Activated effector memory CD4-positive, alpha-beta T cell treated with Interleukin-2 at 50 U/mL for 16 hours (primary cell): ENCODE results near the gene MIX23.
"Not testable (repeated sequence)": the region's sequence is repeated elsewhere in the genome, so short reads cannot be mapped to it uniquely, and the experiment has no call there.

ENCODE experiments used
- DNase-seq: peaks from one replicate; pipeline ENCODE4 v3.0.0-alpha.2; 2020

MIX23 gene

GRCh38 chr3:122391681-122392446, 8.8 kb upstream of the MIX23 start:
- DNase-seq = no peak

- no peak for DNase-seq
Measured at GRCh38 chr3:122390665-122391064, 7.6 kb upstream of the MIX23 start.

GRCh38 chr3:122389892-122390291, 6.9 kb upstream of the MIX23 start:
- no peak for DNase-seq

GRCh38 chr3:122389197-122389596, 6.2 kb upstream of the MIX23 start:
- no peak for DNase-seq

GRCh38 chr3:122387709-122388108, 4.7 kb upstream of the MIX23 start:
- DNase-seq = no peak

GRCh38 chr3:122383771-122384697, 1.0 kb upstream of the MIX23 start, which contains the start of gene FAM162A:
FAM162A (plus strand) TSS chr3:122384182; CDS start chr3:122384266, 84 bp downstream.
- peak; percentile 92 for DNase-seq

- no peak for DNase-seq
Measured at GRCh38 chr3:122377975-122378374, 5.1 kb downstream of the MIX23 start.

GRCh38 chr3:122374034-122374433, 9.0 kb downstream of the MIX23 start:
- no peak for DNase-seq

GRCh38 chr3:122366379-122366749, 16.7 kb downstream of the MIX23 start:
- DNase-seq = no peak

- not testable (repeated sequence) for DNase-seq
Measured at GRCh38 chr3:122365582-122366378, 17.3 kb downstream of the MIX23 start.

GRCh38 chr3:122365073-122365472, 18.0 kb downstream of the MIX23 start:
- DNase-seq = no peak

GRCh38 chr3:122364490-122364889, 18.5 kb downstream of the MIX23 start:
- DNase-seq = no peak

- DNase-seq = no peak
Measured at GRCh38 chr3:122362026-122362425, 21.0 kb downstream of the MIX23 start.

- DNase-seq = no peak
Measured at GRCh38 chr3:122358703-122359032, 24.4 kb downstream of the MIX23 start.

GRCh38 chr3:122357828-122358702, 25.0 kb downstream of the MIX23 start:
- no peak for DNase-seq

- no peak for DNase-seq
Measured at GRCh38 chr3:122356402-122356801, 26.6 kb downstream of the MIX23 start.

- DNase-seq = no peak
Measured at GRCh38 chr3:122355612-122356011, 27.4 kb downstream of the MIX23 start.

- DNase-seq = no peak
Measured at GRCh38 chr3:122353893-122354401, 29.1 kb downstream of the MIX23 start.

GRCh38 chr3:122353215-122353614, 29.8 kb downstream of the MIX23 start:
- DNase-seq = no peak

- DNase-seq = no peak
Measured at GRCh38 chr3:122351612-122352011, 31.4 kb downstream of the MIX23 start.

- DNase-seq = no peak
Measured at GRCh38 chr3:122350814-122351418, 32.1 kb downstream of the MIX23 start.

GRCh38 chr3:122349171-122349570, 33.9 kb downstream of the MIX23 start:
- no peak for DNase-seq
